HT1080 (cell line): ENCODE measurements around the gene TRIM44. TPM values are rescaled to one million over a fixed set of nuclear protein-coding genes. Genes with fewer than 3 reads are reported as not detected.
A peak's percentile ranks its signal among the peaks of the same experiment; 100 is the strongest.
"Not testable (repeated sequence)": the region's sequence is repeated elsewhere in the genome, so short reads cannot be mapped to it uniquely, and the experiment has no call there.

Experiments used
- DNase-seq: peaks from one replicate; pipeline ENCODE4 v3.0.0-alpha.2; 2015; ENCODE audit warnings: low read depth
- total RNA-seq: library from RNA; depleted of rRNA; stranded (reverse); fragments of >200 nt; shearing (Covaris generic); gene quantifications from 2 replicates; pipeline ENCODE4 v1.2.3, GENCODE V29; 2014

Gene TRIM44
- total RNA-seq, 1 experiment from 2014 or later = 47.0 TPM

- no peak for DNase-seq
Measured at GRCh38 chr11:35750981-35751663, 88.5 kb downstream of the TRIM44 start.

GRCh38 chr11:35751664-35752061, 89.1 kb downstream of the TRIM44 start:
- peak; percentile 5 for DNase-seq

GRCh38 chr11:35752115-35752514, 89.5 kb downstream of the TRIM44 start:
- DNase-seq = peak; percentile 55

- DNase-seq = not testable (repeated sequence)
Measured at GRCh38 chr11:35753573-35753972, 91.0 kb downstream of the TRIM44 start.

- DNase-seq = not testable (repeated sequence)
Measured at GRCh38 chr11:35759951-35760350, 97.4 kb downstream of the TRIM44 start.

- DNase-seq = no peak
Measured at GRCh38 chr11:35761899-35762298, 99.3 kb downstream of the TRIM44 start.

GRCh38 chr11:35763301-35763700, 100.7 kb downstream of the TRIM44 start:
- DNase-seq = no peak

GRCh38 chr11:35763765-35764164, 101.2 kb downstream of the TRIM44 start:
- DNase-seq = no peak

GRCh38 chr11:35764417-35764816, 101.8 kb downstream of the TRIM44 start:
- no peak for DNase-seq

- no peak for DNase-seq
Measured at GRCh38 chr11:35765211-35765610, 102.6 kb downstream of the TRIM44 start.

GRCh38 chr11:35766651-35767050, 104.1 kb downstream of the TRIM44 start:
- DNase-seq = no peak

GRCh38 chr11:35770425-35770824, 107.8 kb downstream of the TRIM44 start:
- DNase-seq = peak; percentile 44

GRCh38 chr11:35771722-35772121, 109.1 kb downstream of the TRIM44 start:
- no peak for DNase-seq

- not testable (repeated sequence) for DNase-seq
Measured at GRCh38 chr11:35777241-35777640, 114.7 kb downstream of the TRIM44 start.

- DNase-seq = not testable (repeated sequence)
Measured at GRCh38 chr11:35778943-35779342, 116.4 kb downstream of the TRIM44 start.

GRCh38 chr11:35779409-35779808, 116.8 kb downstream of the TRIM44 start:
- no peak for DNase-seq

GRCh38 chr11:35780951-35781860, 118.6 kb downstream of the TRIM44 start:
- DNase-seq = peak; percentile 63

GRCh38 chr11:35781861-35782470, 119.4 kb downstream of the TRIM44 start:
- DNase-seq = no peak

- no peak for DNase-seq
Measured at GRCh38 chr11:35783809-35784208, 121.2 kb downstream of the TRIM44 start.

- no peak for DNase-seq
Measured at GRCh38 chr11:35784699-35785098, 122.1 kb downstream of the TRIM44 start.

GRCh38 chr11:35785287-35786167, 123.0 kb downstream of the TRIM44 start:
- peak; percentile 39 for DNase-seq
